Anterior cingulate cortex (tissue), 58 donors: Measurements from ENCODE around the gene TMPRSS5.
"Not testable (repeated sequence)": the region's sequence is repeated elsewhere in the genome, so short reads cannot be mapped to it uniquely, and the experiment has no call there.

Experiments
- DNase-seq, 58 donors: peaks; one replicate each; lab custom pipeline; 2025; lab: John Stamatoyannopoulos, UW

TMPRSS5 gene

GRCh38 chr11:113671914-113672313, 34.2 kb downstream of the TMPRSS5 start:
- not testable (repeated sequence) for DNase-seq

- no peak for DNase-seq
These were observed 35.3 kb downstream of the TMPRSS5 start for GRCh38 chr11:113670831-113671215.

GRCh38 chr11:113670149-113670830, 35.8 kb downstream of the TMPRSS5 start:
- DNase-seq: no peak

- no peak for DNase-seq
These were observed 37.9 kb downstream of the TMPRSS5 start for GRCh38 chr11:113668255-113668654.

- no peak for DNase-seq
These were observed 38.3 kb downstream of the TMPRSS5 start for GRCh38 chr11:113667801-113668200.

- no peak for DNase-seq
These were observed 39.5 kb downstream of the TMPRSS5 start for GRCh38 chr11:113666584-113666983.

GRCh38 chr11:113664981-113665710, 41.0 kb downstream of the TMPRSS5 start:
- DNase-seq: no peak

- DNase-seq: no peak
These were observed 41.8 kb downstream of the TMPRSS5 start for GRCh38 chr11:113664069-113664980.

- DNase-seq: no peak
These were observed 42.5 kb downstream of the TMPRSS5 start for GRCh38 chr11:113663567-113663966.

- no peak for DNase-seq
These were observed 50.3 kb downstream of the TMPRSS5 start for GRCh38 chr11:113655771-113656170.

GRCh38 chr11:113651023-113651422, 55.1 kb downstream of the TMPRSS5 start:
- peak in 1 of 58 donors; percentile 1 for DNase-seq

GRCh38 chr11:113649311-113649710, 56.8 kb downstream of the TMPRSS5 start:
- DNase-seq: no peak

GRCh38 chr11:113647856-113648255, 58.3 kb downstream of the TMPRSS5 start:
- DNase-seq: no peak

- DNase-seq: no peak
These were observed 59.0 kb downstream of the TMPRSS5 start for GRCh38 chr11:113647108-113647507.

- DNase-seq: no peak
These were observed 60.3 kb downstream of the TMPRSS5 start for GRCh38 chr11:113645593-113646349.

GRCh38 chr11:113644605-113645004, 61.5 kb downstream of the TMPRSS5 start:
- DNase-seq: no peak

- no peak for DNase-seq
These were observed 62.4 kb downstream of the TMPRSS5 start for GRCh38 chr11:113643701-113644100.

- DNase-seq: no peak
These were observed 63.0 kb downstream of the TMPRSS5 start for GRCh38 chr11:113643006-113643585.

GRCh38 chr11:113642090-113642489, 64.0 kb downstream of the TMPRSS5 start:
- DNase-seq: no peak

- no peak for DNase-seq
These were observed 67.7 kb downstream of the TMPRSS5 start for GRCh38 chr11:113638376-113638775.
